Skeletal muscle satellite cell (primary cell): ENCODE data around the gene FSTL4.
"Not testable (repeated sequence)": the region's sequence is repeated elsewhere in the genome, so short reads cannot be mapped to it uniquely, and the experiment has no call there.

Source experiments
- H3K27me3 ChIP-seq: 2 replicates; pipeline ENCODE4 v1.7.0; 2013; ENCODE audit warnings: low read length; ENCODE audit not compliant: control insufficient read depth, insufficient read depth
- H3K36me3 ChIP-seq: 2 replicates; pipeline ENCODE4 v1.7.0; 2013; ENCODE audit warnings: mild to moderate bottlenecking, control low read depth, low read length; ENCODE audit not compliant: insufficient read depth
- H3K4me1 ChIP-seq: 2 replicates; pipeline ENCODE4 v1.7.0; 2013; ENCODE audit warnings: low read length; ENCODE audit not compliant: control insufficient read depth, insufficient read depth
- H3K4me2 ChIP-seq: 2 replicates; pipeline ENCODE4 v1.7.0; 2013; ENCODE audit warnings: mild to moderate bottlenecking, low read length
- H3K4me3 ChIP-seq: 2 replicates; pipeline ENCODE4 v1.7.0; 2013; ENCODE audit warnings: low read length
- H3K9ac ChIP-seq: 2 replicates; pipeline ENCODE4 v1.7.0; 2013; ENCODE audit warnings: mild to moderate bottlenecking, low read depth, low read length, moderate library complexity
- H3K9me3 ChIP-seq: replicated peaks from 2 replicates; pipeline ENCODE4 v1.7.0; 2013; ENCODE audit warnings: mild to moderate bottlenecking, control low read depth, low read length

Gene FSTL4

DNA sequence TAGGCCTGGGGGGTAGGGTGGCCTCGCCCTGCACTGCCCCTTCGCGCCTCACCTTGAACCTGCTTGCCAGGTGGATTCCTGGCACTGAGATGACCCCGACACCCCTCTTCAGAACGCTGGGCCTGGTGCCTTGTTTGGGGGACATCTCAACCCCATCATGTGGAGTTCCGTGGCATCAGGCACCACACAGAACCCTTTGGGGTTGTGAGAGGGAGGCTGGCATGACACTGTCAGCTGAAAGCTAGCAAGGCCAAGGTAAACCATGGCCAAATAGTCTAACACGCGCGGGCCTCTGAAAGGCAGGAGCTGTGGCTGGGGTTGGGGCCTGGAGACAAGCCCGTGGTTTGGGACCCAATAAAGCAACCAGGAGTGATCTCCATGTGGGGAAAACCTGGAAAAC, 163.2 kb downstream of the FSTL4 start:
- Histone ChIP-seq H3K4me1 (no peaks in the 10 kb centered on the region), H3K4me2 (no peak overlapping the region), H3K36me3 (no peaks in the 10 kb centered on the region), H3K4me3 (no peak overlapping the region), H3K9me3 (no peaks in the 10 kb centered on the region), H3K27me3 (peaks cover 14% of the 10 kb centered on the region), H3K9ac (no peak overlapping the region)

GRCh38 chr5:133446440-133446839, 165.9 kb downstream of the FSTL4 start:
- H3K4me2 ChIP-seq = no peak overlapping the region
- H3K36me3 ChIP-seq = no peaks in the 10 kb centered on the region
- H3K4me3 ChIP-seq = no peak overlapping the region
- no peaks in the 10 kb centered on the region for H3K9me3 ChIP-seq
- no peak overlapping the region for H3K9ac ChIP-seq
- peaks cover 1% of the 10 kb centered on the region for H3K27me3 ChIP-seq
- no peaks in the 10 kb centered on the region for H3K4me1 ChIP-seq

DNA sequence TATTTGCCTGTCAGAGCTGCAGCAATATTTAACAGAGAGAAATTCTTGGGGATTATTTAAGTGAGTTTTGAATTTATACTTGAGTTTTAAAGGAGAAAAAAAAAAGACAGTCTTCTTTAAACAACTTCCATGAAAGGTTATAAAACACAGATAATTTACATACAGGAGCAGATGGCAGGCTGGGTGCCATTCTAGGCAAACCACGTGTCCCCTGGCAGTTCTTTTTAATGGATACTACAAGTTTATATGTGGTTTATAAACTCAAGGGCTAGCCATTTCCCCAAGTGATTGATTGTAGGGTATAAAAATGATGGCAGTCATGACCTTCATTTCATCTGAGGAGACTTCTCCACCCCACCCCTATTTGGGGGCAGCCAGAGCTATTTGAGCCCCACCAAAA, 166.6 kb downstream of the FSTL4 start:
- no peaks in the 10 kb centered on the region for H3K27me3 ChIP-seq
- no peak overlapping the region for H3K4me3 ChIP-seq
- H3K36me3 ChIP-seq = no peaks in the 10 kb centered on the region
- no peaks in the 10 kb centered on the region for H3K9me3 ChIP-seq
- H3K9ac ChIP-seq = no peak overlapping the region
- no peak overlapping the region for H3K4me2 ChIP-seq
- no peaks in the 10 kb centered on the region for H3K4me1 ChIP-seq

- H3K4me3 ChIP-seq, H3K4me2 ChIP-seq, H3K9me3 ChIP-seq, H3K4me1 ChIP-seq, H3K36me3 ChIP-seq, H3K27me3 ChIP-seq, H3K9ac ChIP-seq: not testable (repeated sequence)
These were observed 167.1 kb downstream of the FSTL4 start for GRCh38 chr5:133445204-133445603.

GRCh38 chr5:133444711-133445110, 167.6 kb downstream of the FSTL4 start:
- Histone ChIP-seq H3K4me2 (no peak overlapping the region), H3K4me3 (no peak overlapping the region), H3K4me1 (no peaks in the 10 kb centered on the region), H3K27me3 (no peaks in the 10 kb centered on the region), H3K36me3 (no peaks in the 10 kb centered on the region), H3K9me3 (no peaks in the 10 kb centered on the region), H3K9ac (no peak overlapping the region)

DNA sequence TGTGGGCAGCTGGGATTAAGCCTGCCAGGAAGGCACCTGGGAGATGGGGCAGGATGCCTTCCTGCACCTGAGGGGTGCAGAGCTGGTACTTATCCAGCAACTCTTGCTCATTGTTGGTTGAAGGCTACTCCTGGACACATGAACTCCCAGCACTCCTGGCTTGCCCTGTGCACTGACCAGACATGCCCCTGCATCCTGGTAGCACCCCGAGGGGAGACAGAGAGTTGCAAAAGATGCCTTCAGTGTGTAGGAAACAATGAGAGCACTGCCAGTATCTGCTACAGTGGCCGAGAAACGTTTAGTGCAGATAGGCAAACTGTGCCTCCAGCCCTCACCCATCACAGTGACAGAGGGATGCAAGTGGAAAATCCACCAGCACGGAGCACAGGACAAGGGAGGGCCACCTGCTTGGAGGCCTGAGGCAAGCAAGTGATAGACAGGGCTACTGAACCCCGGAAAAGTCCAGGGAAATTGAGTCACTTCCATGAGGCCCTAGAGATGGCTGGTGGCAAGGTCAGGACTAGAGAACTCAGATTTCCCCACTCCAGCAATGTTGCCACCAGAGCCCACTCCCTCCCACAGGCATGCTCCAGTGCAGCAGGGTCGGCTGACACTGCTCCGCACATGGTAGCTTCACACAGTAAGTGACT, 171.1 kb downstream of the FSTL4 start:
- no peaks in the 10 kb centered on the region for H3K36me3 ChIP-seq
- H3K4me2 ChIP-seq = no peak overlapping the region
- no peak overlapping the region for H3K4me3 ChIP-seq
- no peaks in the 10 kb centered on the region for H3K4me1 ChIP-seq
- H3K27me3 ChIP-seq = peaks cover 4% of the 10 kb centered on the region
- H3K9me3 ChIP-seq = no peaks in the 10 kb centered on the region
- no peak overlapping the region for H3K9ac ChIP-seq

GRCh38 chr5:133440467-133441115, 171.8 kb downstream of the FSTL4 start:
- Histone ChIP-seq H3K27me3 (peaks cover 4% of the 10 kb centered on the region), H3K36me3 (no peaks in the 10 kb centered on the region), H3K9ac (no peak overlapping the region), H3K4me2 (no peak overlapping the region), H3K4me3 (no peak overlapping the region), H3K9me3 (no peaks in the 10 kb centered on the region), H3K4me1 (no peaks in the 10 kb centered on the region)

DNA sequence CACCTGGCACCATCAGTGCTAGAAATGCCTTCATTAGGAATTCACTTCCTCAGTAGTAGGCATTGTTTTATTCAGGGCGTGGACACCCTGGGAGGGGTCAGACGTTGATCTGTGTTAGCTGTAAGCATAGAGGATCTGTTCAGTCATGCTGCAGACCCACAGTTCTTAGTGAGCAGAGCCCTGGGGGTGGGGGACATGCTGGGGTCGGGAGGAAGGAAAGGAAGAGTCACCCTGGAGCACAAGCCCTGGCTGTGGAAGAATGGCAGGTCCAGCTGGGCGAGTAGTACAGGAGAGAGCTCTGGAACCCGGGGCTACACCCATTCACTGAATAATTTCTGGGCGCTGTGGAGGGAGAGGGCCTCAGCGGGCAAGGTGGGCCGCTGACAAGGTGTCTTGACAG, 172.5 kb downstream of the FSTL4 start:
- no peak overlapping the region for H3K4me2 ChIP-seq
- H3K4me3 ChIP-seq = no peak overlapping the region
- H3K9me3 ChIP-seq = no peaks in the 10 kb centered on the region

DNA sequence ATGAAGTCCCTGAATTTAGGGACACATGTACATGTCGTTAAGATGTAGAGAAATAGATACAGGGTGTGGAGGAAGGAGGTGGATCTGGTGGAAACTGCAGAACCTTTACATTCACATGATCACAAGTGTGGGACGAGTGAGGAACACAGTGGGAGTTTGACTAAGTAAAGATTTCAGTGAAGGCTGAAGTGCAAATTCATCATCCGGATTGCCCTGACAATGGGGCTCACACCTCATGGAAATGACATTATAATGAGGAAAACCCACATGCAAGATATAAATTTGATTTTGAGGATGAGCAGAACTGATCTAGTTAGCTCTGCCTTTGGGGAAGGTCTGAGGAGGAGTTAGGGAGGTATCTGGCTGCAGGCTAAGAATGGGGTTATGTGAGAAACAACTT, 173.9 kb downstream of the FSTL4 start:
- no peaks in the 10 kb centered on the region for H3K36me3 ChIP-seq
- no peak overlapping the region for H3K4me2 ChIP-seq
- H3K9me3 ChIP-seq = no peaks in the 10 kb centered on the region
- no peak overlapping the region for H3K4me3 ChIP-seq
- peaks cover 11% of the 10 kb centered on the region for H3K27me3 ChIP-seq
- no peaks in the 10 kb centered on the region for H3K4me1 ChIP-seq
- H3K9ac ChIP-seq = no peak overlapping the region

More for the DNA sequence above, 172.5 kb downstream of the FSTL4 start:
- no peaks in the 10 kb centered on the region for H3K4me1 ChIP-seq
- H3K9ac ChIP-seq = no peak overlapping the region
- H3K27me3 ChIP-seq = peaks cover 4% of the 10 kb centered on the region
- H3K36me3 ChIP-seq = no peaks in the 10 kb centered on the region

DNA sequence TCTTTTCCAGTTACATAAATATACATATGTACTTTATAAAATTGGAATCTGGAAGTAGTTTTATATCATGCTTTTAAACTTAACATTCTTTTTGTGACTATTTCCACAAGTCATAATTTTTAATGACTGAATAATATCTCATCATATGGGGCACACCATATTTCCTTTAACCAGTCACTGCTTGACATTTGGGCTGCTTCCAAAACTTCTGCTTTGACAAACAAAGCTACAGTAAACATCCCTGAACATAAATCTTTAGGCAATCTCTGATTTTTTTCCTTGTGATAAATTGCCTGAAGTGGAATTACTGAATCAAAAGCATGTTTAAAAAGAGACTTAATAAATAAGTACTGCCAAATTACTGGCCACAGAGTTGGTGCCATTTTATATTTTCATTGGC, 178.0 kb downstream of the FSTL4 start:
- no peak overlapping the region for H3K4me2 ChIP-seq
- H3K4me1 ChIP-seq = no peaks in the 10 kb centered on the region
- no peaks in the 10 kb centered on the region for H3K9me3 ChIP-seq
- no peaks in the 10 kb centered on the region for H3K36me3 ChIP-seq
- H3K27me3 ChIP-seq = peaks cover 26% of the 10 kb centered on the region
- H3K9ac ChIP-seq = no peak overlapping the region
- H3K4me3 ChIP-seq = no peak overlapping the region

DNA sequence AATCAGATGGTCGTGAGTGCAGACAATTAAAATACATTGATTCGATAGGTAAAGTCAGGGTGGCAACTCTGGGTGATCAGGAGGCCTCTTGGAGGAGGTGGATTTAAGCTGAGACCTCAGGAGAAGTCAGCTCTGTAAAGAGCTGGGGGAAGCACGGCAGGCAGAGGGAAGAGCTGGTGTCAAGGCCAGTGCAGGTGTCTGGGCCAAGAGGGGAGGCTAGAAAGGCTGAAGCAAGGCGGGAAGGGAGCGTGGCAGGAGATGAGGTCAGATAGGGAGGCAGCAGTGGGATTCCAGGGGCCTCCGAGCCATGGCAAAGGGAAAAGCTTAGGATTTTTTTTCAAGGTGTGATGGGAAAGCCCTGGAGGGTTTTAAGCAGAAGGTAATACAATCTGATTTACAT, 178.7 kb downstream of the FSTL4 start:
- H3K4me2 ChIP-seq = no peak overlapping the region
- H3K9ac ChIP-seq = no peak overlapping the region
- H3K4me1 ChIP-seq = no peaks in the 10 kb centered on the region
- H3K4me3 ChIP-seq = no peak overlapping the region
- H3K27me3 ChIP-seq = peaks cover 25% of the 10 kb centered on the region
- H3K9me3 ChIP-seq = no peaks in the 10 kb centered on the region
- H3K36me3 ChIP-seq = no peaks in the 10 kb centered on the region

GRCh38 chr5:133432956-133433532, 179.3 kb downstream of the FSTL4 start:
- Histone ChIP-seq H3K9me3 (no peaks in the 10 kb centered on the region), H3K9ac (no peak overlapping the region), H3K4me3 (no peak overlapping the region), H3K36me3 (no peaks in the 10 kb centered on the region), H3K27me3 (peaks cover 25% of the 10 kb centered on the region), H3K4me1 (no peaks in the 10 kb centered on the region), H3K4me2 (no peak overlapping the region)
